MM.1S (cell line): ENCODE measurements around the gene ABL2.

Experiments used
- EZH2 ChIP-seq: fragments of 300-600 bp; sonication (generic); optimal IDR thresholded peaks from 2 replicates; pipeline ENCODE3; 2017; ENCODE audit warnings: low read depth, mild to moderate bottlenecking, antibody characterized with exemption, low read length, mixed read lengths
- EZH2phosphoT487 ChIP-seq: fragments of 300-600 bp; sonication (generic); IDR thresholded peaks from 2 replicates; pipeline ENCODE4 v1.6.1; 2018; ENCODE audit warnings: antibody characterized with exemption, low read length

DNA sequence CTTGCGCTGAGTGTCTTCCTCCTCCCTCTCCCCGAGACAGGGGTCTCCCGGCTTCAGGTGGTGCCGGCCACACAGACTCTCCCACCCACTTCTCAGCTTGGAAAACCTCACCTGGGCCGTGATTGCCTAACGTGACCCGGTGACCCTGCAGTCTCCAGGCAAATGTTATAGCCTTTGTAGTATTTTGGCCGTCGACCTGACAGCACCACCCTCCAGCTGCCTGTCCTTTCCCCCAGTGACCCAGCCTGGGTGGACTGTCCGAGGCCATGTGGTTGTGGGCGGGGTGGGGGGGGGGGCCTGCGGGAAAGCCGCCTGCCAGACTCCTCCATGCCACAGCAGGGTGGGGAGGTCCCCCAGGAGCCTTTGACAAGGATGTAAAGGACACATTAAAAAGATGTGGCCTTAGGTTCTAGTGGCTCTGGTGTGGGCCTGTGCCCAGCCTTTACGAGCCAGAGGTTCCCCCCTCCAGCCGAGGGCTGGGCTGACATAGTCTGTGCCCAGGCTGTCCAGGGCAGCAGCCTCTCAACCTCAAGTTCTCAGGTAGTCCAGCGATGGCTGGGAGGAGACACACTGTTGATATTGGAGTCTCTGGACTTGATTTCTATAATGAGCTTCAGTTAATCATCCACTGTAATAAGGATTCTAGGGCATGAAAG, 139.5 kb downstream of the ABL2 start:
- TF ChIP-seq EZH2 = no peak
- TF ChIP-seq EZH2phosphoT487 = no peak
